ENCODE measurements around the gene RAB3C.

- TF ChIP-seq CTCF (IDR thresholded peaks at IDR 0.05) (no peak), POLR2A (IDR thresholded peaks at IDR 0.05) (no peak)
Observed at GRCh38 chr5:58776559-58776958, 193.7 kb downstream of the RAB3C start.

Data from Peyer's patch (tissue), 4 donors.